Lower leg skin (tissue), 4 donors: Measurements from ENCODE around the gene GPC6. TPM values are rescaled to one million over a fixed set of nuclear protein-coding genes. Genes with fewer than 3 reads are reported as not detected.

Source experiments
- DNase-seq, 2 donors: peaks; one replicate each; pipeline ENCODE4 v3.0.0-alpha.2; 2019; ENCODE audit warnings: low spot score in 2 of 2
- H3K4me3 ChIP-seq: fragments of 200-600 bp; sonication (generic); 2 replicates; pipeline ENCODE4 v1.5.1; 2017; ENCODE audit warnings: mild to moderate bottlenecking, low read depth; ENCODE audit not compliant: poor library complexity, severe bottlenecking
- CTCF ChIP-seq, 3 donors: fragments of 450-650 bp; IDR thresholded peaks; one replicate each; pipeline ENCODE4 v1.5.1; 2016; ENCODE audit warnings: antibody characterized with exemption in 3 of 3, mild to moderate bottlenecking in 3 of 3, moderate library complexity in 2 of 3
- POLR2A ChIP-seq, 2 donors: fragments of 450-650 bp; IDR thresholded peaks; one replicate each; pipeline ENCODE4 v1.6.1; 2016 to 2017; ENCODE audit warnings: antibody characterized with exemption in 2 of 2, mild to moderate bottlenecking in 1 of 2, moderate library complexity in 1 of 2
- WGBS, 2 donors: methylation state at CpG; one replicate each; pipeline ENCODE4 v1.1.5; 2018; 5-methylcytosine and 5-hydroxymethylcytosine counted together
- intact Hi-C: fragments of 100-400 bp; cut with DNase I; formaldehyde crosslinking; loops from one replicate; pipeline ENCODE4 v1.15.0; 2023; ENCODE audit warnings: low total_unique reads
- total RNA-seq, 4 donors: library from RNA; depleted of rRNA; stranded (reverse); fragments of >200 nt; gene quantifications; one replicate each; pipeline ENCODE4 v1.1.0, GENCODE V29; 2016

The GPC6 gene
- total RNA-seq, 4 donors from 2014 or later, result 1.4 to 5.2 (median 2.5) TPM

- intact Hi-C loops, result no loop called here
- no peak for DNase-seq
- no peak for TF ChIP-seq CTCF (IDR thresholded peaks at IDR 0.05)
- no peak for TF ChIP-seq POLR2A (IDR thresholded peaks at IDR 0.05)
Measured at GRCh38 chr13:94139393-94139995, 912.9 kb downstream of the GPC6 start.

GRCh38 chr13:94140027-94140426, 913.4 kb downstream of the GPC6 start:
- no peak for DNase-seq
- WGBS, 2 donors, result 84 to 87% methylated on average over 2 of the region's 2 CpGs
- H3K4me3 ChIP-seq, result no peak overlapping the region
- TF ChIP-seq CTCF (IDR thresholded peaks at IDR 0.05) (no peak), POLR2A (IDR thresholded peaks at IDR 0.05) (no peak)
- intact Hi-C loops, result no loop called here

More at GRCh38 chr13:94139393-94139995, 912.9 kb downstream of the GPC6 start:
- 94 to 100% methylated on average over 1 of the region's 1 CpG for WGBS, 2 donors
- no peak overlapping the region for H3K4me3 ChIP-seq

- intact Hi-C loops, result no loop called here
- no peak for DNase-seq
- WGBS, 2 donors, result 42 to 44% methylated on average over 2 of the region's 2 CpGs
- TF ChIP-seq POLR2A (IDR thresholded peaks at IDR 0.05) (no peak), CTCF (IDR thresholded peaks at IDR 0.05) (no peak)
- no peak overlapping the region for H3K4me3 ChIP-seq
Measured at GRCh38 chr13:94140511-94140910, 913.9 kb downstream of the GPC6 start.

- intact Hi-C loops, result no loop called here
Measured at GRCh38 chr13:94143624-94144350, 917.2 kb downstream of the GPC6 start.

GRCh38 chr13:94145966-94146365, 919.4 kb downstream of the GPC6 start:
- no peak for DNase-seq
- 50 to 67% methylated on average over 2 of the region's 2 CpGs for WGBS, 2 donors
- intact Hi-C loops, result no loop called here
- H3K4me3 ChIP-seq, result no peak overlapping the region
- TF ChIP-seq CTCF (IDR thresholded peaks at IDR 0.05), result no peak

More at GRCh38 chr13:94143624-94144350, 917.2 kb downstream of the GPC6 start:
- TF ChIP-seq POLR2A (IDR thresholded peaks at IDR 0.05), result no peak
- no peak for TF ChIP-seq CTCF (IDR thresholded peaks at IDR 0.05)
- no peak overlapping the region for H3K4me3 ChIP-seq
- 83 to 84% methylated on average over 11 of the region's 11 CpGs for WGBS, 2 donors
- no peak for DNase-seq
